H1 (cell line): ENCODE measurements around the gene MMAB. TPM values are rescaled to one million over a fixed set of nuclear protein-coding genes. Genes with fewer than 3 reads are reported as not detected.

Experiments
- polyA plus RNA-seq, 7 experiments: library from polyadenylated mRNA; depleted of rRNA in 3 of 7; stranded (reverse) in 5 of 7; unstranded in 2 of 7; fragments of >200 nt in 5 of 7; fragments of 200-250 nt in 2 of 7; gene quantifications; 1 replicate in 5 of 7; 2 replicates in 1 of 7; 4 replicates in 1 of 7; pipeline versions ENCODE4 v1.2.1 to v1.2.3, GENCODE V29; 2011 to 2013; ENCODE audit warnings: missing spikeins in 2 of 7, mixed read lengths in 2 of 7
- total RNA-seq: library from RNA; stranded (reverse); fragmentation: NEBNext Ultra II Directional; extraction: Animal tissue kit (Norgen Biotek cat#: 25700); gene quantifications from 2 replicates; pipeline ENCODE4 v1.2.1, GENCODE V29; 2021
- TF ChIP-seq, protein P1 (sequence below): fragments of 300-600 bp; sonication (generic); IDR thresholded peaks from 2 replicates; pipeline ENCODE4 v1.7.1; 2012; ENCODE audit warnings: low read length, moderate library complexity, mild to moderate bottlenecking, inconsistent platforms; ENCODE audit not compliant: insufficient replicate concordance

The MMAB gene
- total and polyA plus RNA-seq, 2 of the 8 experiments (the other 6 are each of a cell fraction or from before 2014, with no cell fraction given): 12.9 to 18.5 TPM

GRCh38 chr12:109523071-109523470, 50.2 kb downstream of the MMAB start (continued):
- TF ChIP-seq, protein P1, sequence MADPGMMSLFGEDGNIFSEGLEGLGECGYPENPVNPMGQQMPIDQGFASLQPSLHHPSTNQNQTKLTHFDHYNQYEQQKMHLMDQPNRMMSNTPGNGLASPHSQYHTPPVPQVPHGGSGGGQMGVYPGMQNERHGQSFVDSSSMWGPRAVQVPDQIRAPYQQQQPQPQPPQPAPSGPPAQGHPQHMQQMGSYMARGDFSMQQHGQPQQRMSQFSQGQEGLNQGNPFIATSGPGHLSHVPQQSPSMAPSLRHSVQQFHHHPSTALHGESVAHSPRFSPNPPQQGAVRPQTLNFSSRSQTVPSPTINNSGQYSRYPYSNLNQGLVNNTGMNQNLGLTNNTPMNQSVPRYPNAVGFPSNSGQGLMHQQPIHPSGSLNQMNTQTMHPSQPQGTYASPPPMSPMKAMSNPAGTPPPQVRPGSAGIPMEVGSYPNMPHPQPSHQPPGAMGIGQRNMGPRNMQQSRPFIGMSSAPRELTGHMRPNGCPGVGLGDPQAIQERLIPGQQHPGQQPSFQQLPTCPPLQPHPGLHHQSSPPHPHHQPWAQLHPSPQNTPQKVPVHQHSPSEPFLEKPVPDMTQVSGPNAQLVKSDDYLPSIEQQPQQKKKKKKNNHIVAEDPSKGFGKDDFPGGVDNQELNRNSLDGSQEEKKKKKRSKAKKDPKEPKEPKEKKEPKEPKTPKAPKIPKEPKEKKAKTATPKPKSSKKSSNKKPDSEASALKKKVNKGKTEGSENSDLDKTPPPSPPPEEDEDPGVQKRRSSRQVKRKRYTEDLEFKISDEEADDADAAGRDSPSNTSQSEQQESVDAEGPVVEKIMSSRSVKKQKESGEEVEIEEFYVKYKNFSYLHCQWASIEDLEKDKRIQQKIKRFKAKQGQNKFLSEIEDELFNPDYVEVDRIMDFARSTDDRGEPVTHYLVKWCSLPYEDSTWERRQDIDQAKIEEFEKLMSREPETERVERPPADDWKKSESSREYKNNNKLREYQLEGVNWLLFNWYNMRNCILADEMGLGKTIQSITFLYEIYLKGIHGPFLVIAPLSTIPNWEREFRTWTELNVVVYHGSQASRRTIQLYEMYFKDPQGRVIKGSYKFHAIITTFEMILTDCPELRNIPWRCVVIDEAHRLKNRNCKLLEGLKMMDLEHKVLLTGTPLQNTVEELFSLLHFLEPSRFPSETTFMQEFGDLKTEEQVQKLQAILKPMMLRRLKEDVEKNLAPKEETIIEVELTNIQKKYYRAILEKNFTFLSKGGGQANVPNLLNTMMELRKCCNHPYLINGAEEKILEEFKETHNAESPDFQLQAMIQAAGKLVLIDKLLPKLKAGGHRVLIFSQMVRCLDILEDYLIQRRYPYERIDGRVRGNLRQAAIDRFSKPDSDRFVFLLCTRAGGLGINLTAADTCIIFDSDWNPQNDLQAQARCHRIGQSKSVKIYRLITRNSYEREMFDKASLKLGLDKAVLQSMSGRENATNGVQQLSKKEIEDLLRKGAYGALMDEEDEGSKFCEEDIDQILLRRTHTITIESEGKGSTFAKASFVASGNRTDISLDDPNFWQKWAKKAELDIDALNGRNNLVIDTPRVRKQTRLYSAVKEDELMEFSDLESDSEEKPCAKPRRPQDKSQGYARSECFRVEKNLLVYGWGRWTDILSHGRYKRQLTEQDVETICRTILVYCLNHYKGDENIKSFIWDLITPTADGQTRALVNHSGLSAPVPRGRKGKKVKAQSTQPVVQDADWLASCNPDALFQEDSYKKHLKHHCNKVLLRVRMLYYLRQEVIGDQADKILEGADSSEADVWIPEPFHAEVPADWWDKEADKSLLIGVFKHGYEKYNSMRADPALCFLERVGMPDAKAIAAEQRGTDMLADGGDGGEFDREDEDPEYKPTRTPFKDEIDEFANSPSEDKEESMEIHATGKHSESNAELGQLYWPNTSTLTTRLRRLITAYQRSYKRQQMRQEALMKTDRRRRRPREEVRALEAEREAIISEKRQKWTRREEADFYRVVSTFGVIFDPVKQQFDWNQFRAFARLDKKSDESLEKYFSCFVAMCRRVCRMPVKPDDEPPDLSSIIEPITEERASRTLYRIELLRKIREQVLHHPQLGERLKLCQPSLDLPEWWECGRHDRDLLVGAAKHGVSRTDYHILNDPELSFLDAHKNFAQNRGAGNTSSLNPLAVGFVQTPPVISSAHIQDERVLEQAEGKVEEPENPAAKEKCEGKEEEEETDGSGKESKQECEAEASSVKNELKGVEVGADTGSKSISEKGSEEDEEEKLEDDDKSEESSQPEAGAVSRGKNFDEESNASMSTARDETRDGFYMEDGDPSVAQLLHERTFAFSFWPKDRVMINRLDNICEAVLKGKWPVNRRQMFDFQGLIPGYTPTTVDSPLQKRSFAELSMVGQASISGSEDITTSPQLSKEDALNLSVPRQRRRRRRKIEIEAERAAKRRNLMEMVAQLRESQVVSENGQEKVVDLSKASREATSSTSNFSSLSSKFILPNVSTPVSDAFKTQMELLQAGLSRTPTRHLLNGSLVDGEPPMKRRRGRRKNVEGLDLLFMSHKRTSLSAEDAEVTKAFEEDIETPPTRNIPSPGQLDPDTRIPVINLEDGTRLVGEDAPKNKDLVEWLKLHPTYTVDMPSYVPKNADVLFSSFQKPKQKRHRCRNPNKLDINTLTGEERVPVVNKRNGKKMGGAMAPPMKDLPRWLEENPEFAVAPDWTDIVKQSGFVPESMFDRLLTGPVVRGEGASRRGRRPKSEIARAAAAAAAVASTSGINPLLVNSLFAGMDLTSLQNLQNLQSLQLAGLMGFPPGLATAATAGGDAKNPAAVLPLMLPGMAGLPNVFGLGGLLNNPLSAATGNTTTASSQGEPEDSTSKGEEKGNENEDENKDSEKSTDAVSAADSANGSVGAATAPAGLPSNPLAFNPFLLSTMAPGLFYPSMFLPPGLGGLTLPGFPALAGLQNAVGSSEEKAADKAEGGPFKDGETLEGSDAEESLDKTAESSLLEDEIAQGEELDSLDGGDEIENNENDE: no peak
- TF ChIP-seq, all 59 proteins: peak for 0
